Calu3 (cell line): ENCODE data around the gene ADGRE1. TPM values are rescaled to one million over a fixed set of nuclear protein-coding genes. Genes with fewer than 3 reads are reported as not detected.

Experiments used
- BruUV-seq: library from RNA; stranded (reverse); fragments of 400-500 nt; replicated peaks from 2 replicates; lab custom pipeline; 2021; lab: Mats Ljungman, UMichigan
- CTCF ChIA-PET: fragments of 300-600 bp; sonication (Branson Sonifier 250); formaldehyde crosslinking; loops from one replicate; lab custom pipeline; 2022; ENCODE audit warnings: antibody characterized with exemption; lab: Charles Lee
- DNase-seq: peaks from one replicate; pipeline ENCODE4 v3.0.0; 2022
- H3K27ac Mint-ChIP-seq: one replicate; pipeline ENCODE4 v1.8.0; 2022; ENCODE audit warnings: mixed read lengths; ENCODE audit not compliant: unreplicated experiment
- H3K27me3 Mint-ChIP-seq: one replicate; pipeline ENCODE4 v1.8.0; 2022; ENCODE audit warnings: mixed read lengths; ENCODE audit not compliant: unreplicated experiment
- H3K36me3 Mint-ChIP-seq: one replicate; pipeline ENCODE4 v1.8.0; 2022; ENCODE audit warnings: mild to moderate bottlenecking, moderate library complexity, mixed read lengths; ENCODE audit not compliant: insufficient read depth, unreplicated experiment
- H3K4me1 Mint-ChIP-seq: one replicate; pipeline ENCODE4 v1.8.0; 2022; ENCODE audit warnings: mild to moderate bottlenecking, low read depth, mixed read lengths; ENCODE audit not compliant: unreplicated experiment
- H3K4me3 Mint-ChIP-seq: one replicate; pipeline ENCODE4 v1.8.0; 2022; ENCODE audit warnings: mild to moderate bottlenecking, low read depth, moderate library complexity, mixed read lengths; ENCODE audit not compliant: unreplicated experiment
- H3K9me3 Mint-ChIP-seq: one replicate; pipeline ENCODE4 v1.8.0; 2022; ENCODE audit warnings: low read depth, mixed read lengths; ENCODE audit not compliant: unreplicated experiment
- intact Hi-C: fragments of 100-400 bp; cut with micrococcal nuclease; formaldehyde crosslinking; loops from one replicate; pipeline ENCODE4 v1.10.0; 2022; ENCODE audit not compliant: unreplicated experiment
- total RNA-seq: library from RNA; stranded (reverse); gene quantifications from 2 replicates; pipeline ENCODE4 v1.2.3, GENCODE V29; 2022
- TF ChIP-seq, protein P1 (sequence below): fragments of 200-600 bp; IDR thresholded peaks from one replicate; pipeline ENCODE4 v1.8.0; 2022; ENCODE audit warnings: antibody characterized with exemption; ENCODE audit not compliant: unreplicated experiment

The ADGRE1 gene
- total RNA-seq, 1 experiment from 2014 or later: not detected

DNA sequence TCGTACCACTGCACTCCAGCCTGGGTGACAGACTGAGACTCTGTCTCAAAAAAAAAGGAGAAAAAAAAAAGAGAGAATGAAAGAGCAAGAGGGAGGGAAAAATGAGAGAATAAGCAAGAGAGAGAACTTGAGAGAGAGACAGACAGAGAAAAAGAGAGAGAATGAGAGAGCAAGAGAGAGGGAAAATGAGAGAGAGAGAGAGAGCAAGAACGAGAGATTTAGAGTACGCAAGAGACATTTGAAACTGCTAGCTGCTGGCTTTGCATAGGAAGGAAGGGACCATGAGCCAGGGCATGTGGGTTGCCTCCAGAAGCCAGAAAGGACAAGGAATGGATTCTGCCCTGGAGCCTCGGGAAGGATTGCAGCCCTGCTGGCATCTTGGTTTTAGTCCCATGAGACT is 9.6 kb upstream of the ADGRE1 start:
- CTCF ChIA-PET: no interaction called here

DNA sequence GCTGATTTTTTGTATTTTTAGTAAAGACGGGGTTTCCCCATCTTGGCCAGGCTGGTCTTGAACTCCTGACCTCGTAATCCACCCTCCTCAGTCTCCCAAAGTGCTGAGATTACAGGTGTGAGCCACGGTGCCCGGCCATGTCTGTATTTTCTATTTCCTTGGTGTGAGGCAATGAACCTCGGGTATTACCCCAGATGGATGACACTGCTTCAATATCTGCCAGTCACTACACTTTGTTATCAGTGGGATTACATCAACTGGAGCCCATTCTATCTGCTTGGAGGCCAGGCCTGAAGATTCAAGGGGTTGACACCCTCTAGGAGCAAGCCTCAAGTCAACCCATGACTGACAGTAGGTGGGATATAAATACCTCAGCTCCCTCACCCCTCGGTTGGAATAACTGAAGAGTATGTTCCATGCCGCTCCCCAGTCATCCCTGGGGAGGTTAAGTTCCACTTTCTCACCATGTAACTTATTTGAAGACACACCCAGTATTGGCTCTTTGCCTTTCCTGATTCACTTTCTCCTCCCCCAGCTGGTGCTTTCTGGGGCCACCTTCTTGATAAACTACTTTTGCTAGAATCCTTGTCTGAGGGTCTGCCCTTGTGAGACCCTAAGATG is 992 bp upstream of the ADGRE1 start:
- H3K9me3 Mint-ChIP-seq: peaks cover 4% of the 10 kb centered on the region
- no TSS peak for BruUV-seq
- CTCF ChIA-PET: no interaction called here

More for the DNA sequence above, 9.6 kb upstream of the ADGRE1 start:
- BruUV-seq: no TSS peak
- TF ChIP-seq, protein P1, sequence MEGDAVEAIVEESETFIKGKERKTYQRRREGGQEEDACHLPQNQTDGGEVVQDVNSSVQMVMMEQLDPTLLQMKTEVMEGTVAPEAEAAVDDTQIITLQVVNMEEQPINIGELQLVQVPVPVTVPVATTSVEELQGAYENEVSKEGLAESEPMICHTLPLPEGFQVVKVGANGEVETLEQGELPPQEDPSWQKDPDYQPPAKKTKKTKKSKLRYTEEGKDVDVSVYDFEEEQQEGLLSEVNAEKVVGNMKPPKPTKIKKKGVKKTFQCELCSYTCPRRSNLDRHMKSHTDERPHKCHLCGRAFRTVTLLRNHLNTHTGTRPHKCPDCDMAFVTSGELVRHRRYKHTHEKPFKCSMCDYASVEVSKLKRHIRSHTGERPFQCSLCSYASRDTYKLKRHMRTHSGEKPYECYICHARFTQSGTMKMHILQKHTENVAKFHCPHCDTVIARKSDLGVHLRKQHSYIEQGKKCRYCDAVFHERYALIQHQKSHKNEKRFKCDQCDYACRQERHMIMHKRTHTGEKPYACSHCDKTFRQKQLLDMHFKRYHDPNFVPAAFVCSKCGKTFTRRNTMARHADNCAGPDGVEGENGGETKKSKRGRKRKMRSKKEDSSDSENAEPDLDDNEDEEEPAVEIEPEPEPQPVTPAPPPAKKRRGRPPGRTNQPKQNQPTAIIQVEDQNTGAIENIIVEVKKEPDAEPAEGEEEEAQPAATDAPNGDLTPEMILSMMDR: no peak
- no peak for DNase-seq
- Mint-ChIP-seq H3K4me3 (no peak overlapping the region), H3K9me3 (no peaks in the 10 kb centered on the region), H3K36me3 (no peaks in the 10 kb centered on the region), H3K27ac (no peak overlapping the region), H3K4me1 (no peaks in the 10 kb centered on the region), H3K27me3 (peaks cover 82% of the 10 kb centered on the region)
- intact Hi-C loops: no loop called here

DNA sequence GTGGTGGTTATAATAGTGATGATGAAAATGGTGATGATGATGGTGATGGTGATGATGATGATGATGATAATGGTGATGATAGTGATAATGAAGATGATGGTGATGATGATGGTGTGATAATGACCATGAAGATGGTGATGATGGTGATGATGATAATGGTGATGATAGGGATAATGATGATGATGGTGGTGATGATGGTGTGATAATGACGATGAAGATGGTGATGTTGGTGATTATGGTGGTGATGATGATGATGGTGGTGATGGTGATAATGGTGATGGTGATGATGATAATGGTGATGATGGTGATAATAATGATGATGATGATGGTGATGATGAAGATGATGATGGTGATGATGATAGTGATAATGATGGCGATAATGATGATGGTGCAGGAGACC is 1.6 kb downstream of the ADGRE1 start:
- Mint-ChIP-seq H3K36me3 (no peaks in the 10 kb centered on the region), H3K27ac (no peak overlapping the region), H3K9me3 (peaks cover 4% of the 10 kb centered on the region), H3K4me3 (no peak overlapping the region), H3K27me3 (peaks cover 64% of the 10 kb centered on the region), H3K4me1 (no peaks in the 10 kb centered on the region)
- intact Hi-C loops: no loop called here
- DNase-seq: no peak
- no TSS peak for BruUV-seq
- CTCF ChIA-PET: no interaction called here
- TF ChIP-seq, protein P1: no peak

More for the DNA sequence above, 992 bp upstream of the ADGRE1 start:
- intact Hi-C loops: no loop called here
- no peak for DNase-seq
- Mint-ChIP-seq H3K27ac (no peak overlapping the region), H3K36me3 (no peaks in the 10 kb centered on the region), H3K4me1 (no peaks in the 10 kb centered on the region), H3K27me3 (peaks cover 44% of the 10 kb centered on the region), H3K4me3 (no peak overlapping the region)
- TF ChIP-seq, protein P1: no peak

DNA sequence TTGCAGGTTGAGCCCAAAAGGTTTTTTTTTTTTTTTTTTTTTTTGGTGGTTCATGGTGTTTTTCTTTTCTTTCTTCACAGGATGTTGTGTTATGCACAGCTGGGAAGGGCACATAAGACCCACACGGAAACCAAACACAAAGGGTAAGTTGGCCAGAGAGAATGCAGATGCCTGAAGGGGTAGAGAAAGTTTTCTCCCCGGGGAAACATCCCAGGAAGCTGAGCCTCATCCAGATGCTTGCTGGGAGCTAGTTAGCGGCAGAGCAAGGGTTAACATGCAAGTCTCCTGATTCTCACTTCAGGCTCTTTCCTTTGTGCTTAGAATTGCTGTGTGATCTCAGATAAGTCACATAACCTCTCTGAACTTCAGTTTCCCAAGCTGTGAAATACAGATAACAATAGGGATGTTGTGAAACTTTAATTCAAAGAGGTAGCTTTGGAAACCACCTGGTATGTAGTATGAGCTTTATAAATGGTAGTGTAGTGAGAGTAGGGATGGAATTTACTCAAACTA is 3.1 kb downstream of the ADGRE1 start:
- peaks cover 79% of the 10 kb centered on the region for H3K27me3 Mint-ChIP-seq
- TF ChIP-seq, protein P1: no peak
- H3K4me1 Mint-ChIP-seq: no peaks in the 10 kb centered on the region
- BruUV-seq: no TSS peak
- peaks cover 6% of the 10 kb centered on the region for H3K9me3 Mint-ChIP-seq
- intact Hi-C loops: no loop called here
- H3K4me3 Mint-ChIP-seq: no peak overlapping the region
- no peaks in the 10 kb centered on the region for H3K36me3 Mint-ChIP-seq
- DNase-seq: no peak
- CTCF ChIA-PET: interaction anchor here (0.6 kb wide), 1 partner anchor 623 kb away, joined by 3 read pairs; no protein-coding TSS in a partner anchor
- no peak overlapping the region for H3K27ac Mint-ChIP-seq
